Lung microvascular endothelial cell (primary cell): ENCODE results near the gene HERC2. TPM values are rescaled to one million over a fixed set of nuclear protein-coding genes. Genes with fewer than 3 reads are reported as not detected.

Source experiments
- DNase-seq, 2 donors: peaks; one replicate each; pipeline versions ENCODE4 v3.0.0 to v3.0.0-alpha.2; 2010; ENCODE audit warnings: low read depth in 2 of 2
- total RNA-seq: library from RNA; depleted of rRNA; stranded (reverse); fragments of >200 nt; gene quantifications from 2 replicates; pipeline ENCODE4 v1.2.1, GENCODE V29; 2014

Gene HERC2
- total RNA-seq, 1 donor from 2014 or later, result 48.6 TPM

- no peak for DNase-seq
These were observed 222.3 kb downstream of the HERC2 start for GRCh38 chr15:28099555-28100140.

- DNase-seq, result peak in 1 of 2 donors; percentile 53
These were observed 223.0 kb downstream of the HERC2 start, which contains the start of gene OCA2 for GRCh38 chr15:28098766-28099554. OCA2 (minus strand) TSS chr15:28099315; CDS start chr15:28081874, 17,441 bp downstream.

- no peak for DNase-seq
These were observed 223.6 kb downstream of the HERC2 start for GRCh38 chr15:28098360-28098765.

GRCh38 chr15:28097656-28098359 lies 224.2 kb downstream of the HERC2 start:
- no peak for DNase-seq

GRCh38 chr15:28096670-28097431 lies 225.1 kb downstream of the HERC2 start:
- peak in 1 of 2 donors; percentile 18 for DNase-seq

DNA sequence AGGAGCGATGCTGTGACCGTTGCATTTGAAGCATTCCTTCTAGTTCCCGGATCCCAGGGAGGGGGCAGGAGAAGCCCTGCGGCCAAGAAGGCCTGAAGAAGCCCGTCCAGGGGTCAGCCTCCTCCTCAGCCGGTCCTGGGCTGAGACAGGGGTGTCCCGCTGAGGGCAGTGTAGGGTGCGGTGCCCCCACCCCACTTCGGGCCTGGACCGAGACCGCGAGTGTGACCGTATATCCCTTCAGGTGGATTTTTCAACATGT lies 225.6 kb downstream of the HERC2 start:
- DNase-seq, result no peak

DNA sequence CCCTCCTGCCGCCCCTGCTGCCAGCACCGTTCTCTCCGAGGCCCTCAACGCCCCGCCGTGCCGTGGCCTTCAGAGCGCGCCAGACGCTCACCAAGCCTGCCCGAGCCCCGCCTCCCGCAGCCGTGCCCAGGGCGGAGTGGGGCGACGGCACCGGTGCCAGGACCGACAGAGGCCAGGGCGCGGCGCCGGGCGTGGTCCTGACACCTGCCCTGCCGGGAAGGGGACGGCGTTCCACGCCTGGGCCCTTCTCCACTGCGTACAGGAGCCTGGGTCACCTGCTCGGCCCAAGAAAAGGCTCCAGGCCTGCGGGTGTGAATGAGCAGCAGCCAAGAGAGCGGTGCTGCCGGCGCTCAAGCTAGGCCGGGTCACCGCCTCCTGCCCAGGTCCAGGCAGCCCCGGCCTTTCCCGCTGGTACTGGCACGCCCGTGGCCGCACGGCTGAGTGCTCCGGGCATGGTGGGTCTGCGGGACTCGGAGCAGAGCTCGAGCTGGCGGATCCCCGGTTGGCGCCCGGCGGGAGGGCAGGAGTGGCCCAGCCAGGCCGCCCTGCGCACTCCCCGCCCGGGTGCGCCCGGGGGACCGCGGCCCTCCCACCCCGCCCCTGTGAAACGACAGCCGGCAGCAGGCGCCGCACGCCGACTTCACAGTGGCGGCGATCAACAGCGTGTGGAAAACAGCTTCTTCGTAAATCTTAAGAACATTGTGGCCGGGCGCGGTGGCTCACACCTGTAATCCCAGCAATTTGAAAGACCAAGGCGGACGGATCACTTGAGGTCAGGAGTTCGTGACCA lies 227.1 kb downstream of the HERC2 start:
- peak in 1 of 2 donors; percentile 21 for DNase-seq

DNA sequence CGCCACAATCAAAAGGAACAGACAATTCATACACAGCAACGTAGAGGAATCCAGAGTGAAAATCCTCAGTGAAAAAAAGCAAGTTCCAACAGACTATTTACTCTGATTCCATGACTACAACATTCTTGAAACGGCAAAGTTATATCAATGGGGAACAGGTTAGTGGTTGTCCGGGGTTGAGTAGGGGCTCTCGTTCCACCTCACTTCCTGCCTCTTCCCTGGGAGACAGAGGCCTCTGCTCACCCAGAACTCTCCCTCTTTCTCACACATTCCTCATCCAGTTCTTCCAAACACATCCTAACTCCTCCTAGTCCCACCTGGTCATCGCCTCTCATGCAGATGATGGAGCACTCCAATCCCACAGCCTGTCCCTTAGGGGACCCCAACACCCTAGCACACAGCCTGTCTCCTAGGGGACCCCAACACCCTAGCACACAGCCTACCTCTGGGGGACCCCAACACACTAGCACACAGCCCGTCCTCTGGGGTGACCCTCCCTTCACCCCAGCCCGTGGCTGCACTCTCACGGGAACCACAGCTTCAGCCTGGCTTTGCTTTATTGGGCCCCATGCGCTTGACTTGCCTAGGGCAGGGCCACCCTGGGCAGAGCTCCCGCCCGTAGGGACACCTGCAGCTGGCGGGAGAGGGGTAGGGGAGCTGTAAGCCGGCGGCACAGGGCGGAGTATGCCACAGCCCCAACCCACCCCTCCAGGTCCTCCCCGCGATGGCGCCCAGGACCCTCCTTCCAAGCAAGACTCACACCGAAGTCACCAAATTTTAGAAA lies 228.0 kb downstream of the HERC2 start:
- no peak for DNase-seq

DNA sequence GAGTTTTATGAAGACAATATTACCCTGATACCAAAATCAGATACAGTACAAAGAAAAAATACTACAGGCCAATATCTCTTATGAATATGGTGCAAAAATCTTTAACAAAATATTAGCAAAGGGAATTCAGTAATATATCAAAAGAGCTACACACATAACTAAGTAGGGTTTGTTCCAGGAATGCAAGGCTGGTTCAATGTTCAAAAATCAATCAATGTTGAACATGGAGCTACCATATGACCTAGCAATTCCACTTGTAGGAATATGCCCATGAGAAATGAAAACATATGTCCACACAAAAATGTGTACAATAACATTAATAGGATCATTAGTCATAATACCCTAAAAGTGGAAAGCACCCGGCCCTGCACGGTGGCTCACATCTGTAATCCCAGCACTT lies 230.7 kb downstream of the HERC2 start:
- no peak for DNase-seq

DNA sequence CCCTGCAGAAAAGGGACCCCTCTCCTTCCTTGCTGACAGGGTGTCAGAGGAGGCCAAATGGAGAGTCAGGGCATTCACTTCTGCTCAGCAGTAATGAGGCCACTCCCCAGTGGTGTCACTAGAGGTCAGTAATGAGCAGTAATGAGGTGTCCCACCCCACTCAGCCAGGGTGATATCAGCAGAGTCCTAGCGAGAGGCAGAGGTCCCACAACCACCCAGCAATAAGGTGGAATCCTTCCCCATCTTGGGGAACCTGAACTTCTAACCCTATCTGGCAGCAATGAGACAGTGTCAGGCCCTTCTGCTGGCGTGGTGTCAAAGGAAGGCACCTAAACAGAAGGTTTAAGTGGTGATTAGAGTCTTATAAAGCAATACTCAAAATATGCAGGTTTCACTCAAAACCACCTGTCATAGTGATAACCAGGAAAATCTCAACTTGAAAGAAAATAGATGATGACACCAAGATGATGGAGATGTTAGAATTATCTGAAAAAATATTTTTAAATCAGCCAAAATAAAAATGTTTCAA lies 235.7 kb downstream of the HERC2 start:
- peak; percentile 63 to 73 for DNase-seq

GRCh38 chr15:28085489-28086174 lies 236.3 kb downstream of the HERC2 start:
- DNase-seq, result no peak

GRCh38 chr15:28084547-28084946 lies 237.4 kb downstream of the HERC2 start:
- no peak for DNase-seq

- no peak for DNase-seq
These were observed 238.9 kb downstream of the HERC2 start for GRCh38 chr15:28082891-28083684.

DNA sequence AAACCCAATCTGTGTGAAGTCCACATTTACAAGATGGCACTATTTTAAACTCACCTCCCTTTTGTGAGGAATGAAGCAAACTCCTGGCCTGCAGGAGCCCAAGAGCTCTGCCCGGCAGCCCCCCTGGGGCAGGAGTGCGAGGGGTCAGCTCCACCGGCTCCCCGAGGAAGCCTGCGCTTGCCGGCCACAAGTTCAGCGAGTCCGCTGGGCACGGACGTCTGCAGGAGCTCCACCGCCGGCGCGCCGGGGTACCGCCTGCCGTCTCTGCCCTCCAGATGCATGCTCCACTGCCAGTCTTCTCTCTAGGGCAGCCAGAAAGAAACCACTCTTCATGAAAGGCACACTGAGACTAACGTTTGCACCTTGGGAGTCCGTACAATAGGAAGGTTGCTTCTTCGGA lies 240.4 kb downstream of the HERC2 start:
- no peak for DNase-seq

DNA sequence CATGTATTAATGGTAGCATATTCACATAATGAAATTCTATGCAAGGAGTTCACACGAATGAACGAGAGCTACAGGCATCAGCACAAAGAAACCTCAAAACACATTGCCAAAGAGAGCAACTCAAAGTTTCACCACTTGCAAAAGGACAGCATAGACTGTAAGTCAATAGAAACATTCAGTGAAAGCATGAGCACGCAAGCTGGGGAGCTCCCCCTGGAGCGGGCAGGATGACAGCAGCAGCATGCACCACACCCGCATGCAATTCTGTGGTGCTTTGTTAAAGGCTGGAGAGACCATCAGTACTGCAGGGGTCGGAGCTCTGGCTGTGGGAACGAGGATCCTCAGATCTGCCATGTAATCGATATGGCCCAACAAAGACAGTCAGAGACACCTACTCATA lies 241.6 kb downstream of the HERC2 start:
- no peak for DNase-seq

- DNase-seq, result no peak
These were observed 242.5 kb downstream of the HERC2 start for GRCh38 chr15:28079313-28079969.

GRCh38 chr15:28078191-28078719 lies 243.7 kb downstream of the HERC2 start:
- no peak for DNase-seq

- no peak for DNase-seq
These were observed 246.4 kb downstream of the HERC2 start for GRCh38 chr15:28075573-28075972.
